ENCODE results near the gene PLXNA2.

PLXNA2 gene

DNA sequence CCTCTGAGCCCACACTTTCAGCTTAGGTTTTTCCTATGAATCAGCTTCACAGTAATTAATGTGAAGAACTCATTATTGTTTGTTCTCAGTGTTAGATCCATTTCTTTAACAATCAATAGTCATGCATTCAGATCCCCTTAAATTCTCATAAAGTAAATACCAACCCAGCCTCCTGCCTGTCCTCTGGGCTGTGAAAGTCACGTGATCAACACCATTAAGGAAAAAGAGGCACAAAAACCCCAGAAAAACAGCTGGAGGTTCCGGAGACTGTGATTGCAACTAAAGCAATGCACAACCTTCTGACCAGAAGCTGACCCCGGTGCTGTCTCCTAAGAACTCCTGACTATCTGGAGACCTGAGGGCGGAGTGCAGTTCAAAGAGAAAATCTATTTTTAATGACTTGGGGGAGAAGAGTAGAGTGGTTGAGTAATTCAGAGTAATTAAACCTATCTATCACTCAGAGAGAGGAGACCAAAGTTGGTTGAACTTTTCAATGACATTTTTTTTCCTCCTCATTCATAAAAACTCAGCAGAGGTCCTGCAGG, 132.5 kb downstream of the PLXNA2 start:
- no peak for DNase-seq

DNA sequence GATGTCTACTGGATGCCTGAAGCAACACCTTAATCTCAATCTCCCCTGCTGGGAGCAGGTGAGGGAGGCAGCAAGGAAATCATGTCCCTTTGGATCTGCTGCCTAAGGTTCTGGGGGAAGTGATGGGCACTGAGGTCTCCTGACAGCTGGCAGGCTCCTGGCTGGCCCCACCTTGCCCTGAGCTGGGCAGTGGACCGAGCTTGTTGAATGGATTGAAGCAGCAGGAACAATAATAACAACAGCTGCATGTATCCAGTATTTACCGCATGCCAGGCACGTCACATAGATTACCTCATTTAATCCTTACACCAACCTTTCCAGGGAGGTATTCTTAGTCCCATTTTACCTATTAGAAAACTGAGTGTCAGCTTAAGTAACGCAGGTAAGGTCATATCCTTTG, 133.9 kb downstream of the PLXNA2 start:
- DNase-seq = no peak

DNA sequence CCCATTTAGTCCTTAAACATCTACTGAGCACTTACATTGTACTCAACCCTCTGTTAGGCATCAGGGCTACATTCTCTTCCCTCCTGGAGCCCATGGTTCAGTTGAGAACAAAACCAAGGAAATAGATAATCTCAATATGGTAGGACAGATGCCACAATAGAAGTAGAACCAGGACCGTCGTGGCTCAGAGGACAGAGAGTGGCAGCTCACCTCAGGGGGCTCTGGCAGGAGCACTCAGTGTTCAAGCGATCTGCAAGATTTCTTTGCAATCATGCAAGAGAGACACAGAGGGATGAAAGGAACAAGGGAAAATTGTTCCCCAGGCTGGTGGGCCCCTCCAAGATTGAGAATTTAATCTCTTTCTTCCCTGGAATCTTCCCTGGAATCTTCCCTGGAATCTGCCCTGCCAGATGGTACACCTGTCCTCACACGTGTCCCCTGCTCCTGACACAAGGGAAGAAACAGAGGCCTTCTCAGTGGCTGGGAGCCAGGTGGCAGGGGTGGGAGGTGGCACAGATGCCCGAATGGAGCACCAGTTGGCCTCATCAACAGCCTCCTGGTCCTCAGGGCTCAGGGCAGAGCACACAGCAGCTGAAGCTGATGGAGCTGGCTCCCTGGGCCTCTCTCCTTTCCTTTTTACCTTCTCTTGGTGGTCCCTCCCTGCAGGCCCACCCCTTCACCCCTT, 135.4 kb downstream of the PLXNA2 start:
- DNase-seq = no peak

GRCh38 chr1:208108213-208108608, 136.0 kb downstream of the PLXNA2 start:
- DNase-seq = no peak

DNA sequence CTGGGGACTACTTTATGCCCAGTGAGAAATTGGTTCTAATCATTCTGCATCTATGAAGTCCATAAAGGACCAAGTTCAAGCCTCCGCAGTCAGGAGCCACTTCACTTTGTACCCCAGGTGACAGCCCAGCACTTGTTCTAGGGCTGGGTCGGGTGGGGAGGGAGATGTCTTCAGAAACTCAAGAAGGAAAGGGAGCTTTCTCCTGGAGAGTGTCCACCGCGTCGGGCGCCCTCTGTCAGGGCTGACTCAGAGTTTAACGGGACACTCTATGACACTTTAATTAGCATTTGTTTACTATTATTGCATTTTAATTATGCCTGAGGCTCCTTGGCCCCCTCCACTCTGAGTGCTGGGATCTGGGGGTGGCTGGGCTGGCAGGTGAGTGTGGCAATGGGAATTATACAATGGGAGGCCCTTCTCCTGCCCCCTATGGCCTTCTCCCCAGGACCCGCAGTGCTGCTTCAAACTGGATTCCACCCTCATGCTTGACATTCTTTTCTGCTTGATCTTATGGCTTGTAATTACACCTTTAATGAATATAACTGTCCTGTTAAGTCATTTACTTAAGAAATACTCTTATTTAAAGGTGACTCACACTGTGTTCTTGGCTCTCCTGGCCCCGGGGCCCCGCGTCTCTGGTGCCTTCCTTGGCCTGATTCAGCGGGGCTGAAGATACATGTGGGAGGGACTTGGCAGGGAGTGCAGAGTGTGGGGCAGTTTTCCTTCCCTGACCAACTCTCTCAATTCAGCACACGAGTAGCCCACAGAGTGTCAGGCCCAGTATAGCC, 136.6 kb downstream of the PLXNA2 start:
- peak; percentile 75 for DNase-seq

DNA sequence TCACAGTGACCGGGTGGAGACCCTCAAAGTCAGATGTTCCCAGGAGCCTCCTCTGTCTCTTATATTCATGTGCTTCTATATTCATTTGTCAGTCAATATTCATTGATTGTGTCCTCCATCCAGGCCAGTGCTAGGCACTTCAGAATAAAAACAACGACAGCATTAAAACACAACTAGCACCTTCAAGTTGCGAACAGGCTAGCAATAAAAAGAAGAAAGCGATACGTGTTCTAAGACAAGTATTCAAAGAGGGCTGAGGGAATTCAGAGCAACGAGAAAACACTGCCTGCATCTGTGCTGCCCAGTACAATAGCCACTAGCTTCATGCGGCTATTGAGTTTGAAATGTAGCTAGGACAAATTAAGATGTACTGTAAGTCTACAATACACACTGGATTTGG, 138.0 kb downstream of the PLXNA2 start:
- no peak for DNase-seq

GRCh38 chr1:208105756-208106155, 138.4 kb downstream of the PLXNA2 start:
- DNase-seq = no peak

DNA sequence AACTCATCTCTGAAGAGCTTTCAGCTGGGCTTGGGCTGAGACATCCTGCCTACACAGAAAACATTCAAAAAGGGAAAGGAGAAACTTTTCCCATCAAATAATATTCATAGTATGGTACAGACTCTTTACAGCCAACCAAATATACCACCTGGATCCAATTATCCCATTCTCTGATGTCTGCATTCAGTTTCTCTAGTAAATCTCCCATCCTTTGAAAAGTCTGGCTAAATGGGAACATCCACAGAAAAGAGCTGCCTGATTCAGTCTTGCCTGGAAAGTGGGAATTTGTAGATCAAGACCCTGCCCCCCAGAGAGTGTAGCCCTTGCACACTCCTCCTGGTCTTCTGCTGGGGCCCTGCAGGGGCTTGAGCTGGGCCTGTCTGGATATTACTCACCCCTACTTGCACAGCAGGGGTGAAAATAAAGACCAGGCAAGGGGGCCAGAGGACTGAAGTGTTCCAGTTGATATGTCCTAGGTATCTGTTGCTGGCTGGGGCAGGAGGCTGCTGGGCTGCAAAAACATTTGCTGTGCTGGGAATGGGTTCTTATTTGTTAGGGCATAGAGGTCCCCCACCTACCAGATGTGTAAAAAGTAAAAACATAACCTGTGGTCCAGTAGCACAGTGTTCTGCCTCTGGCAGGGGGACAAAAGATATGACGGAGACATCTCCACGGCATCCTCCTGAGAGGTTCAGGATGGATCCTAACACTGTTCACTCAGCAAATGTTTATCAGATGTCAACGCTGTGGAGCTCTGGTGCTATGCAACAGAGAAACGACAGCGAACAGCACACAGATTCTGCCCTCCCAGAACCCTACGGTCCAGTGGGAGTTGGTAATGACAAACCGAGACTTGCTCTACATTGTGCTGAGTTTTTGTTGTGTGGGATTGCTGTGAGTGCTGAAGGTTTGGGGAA, 140.3 kb downstream of the PLXNA2 start:
- DNase-seq = peak; percentile 55

- DNase-seq = peak; percentile 24
Observed at GRCh38 chr1:208101661-208102431, 142.3 kb downstream of the PLXNA2 start.

DNA sequence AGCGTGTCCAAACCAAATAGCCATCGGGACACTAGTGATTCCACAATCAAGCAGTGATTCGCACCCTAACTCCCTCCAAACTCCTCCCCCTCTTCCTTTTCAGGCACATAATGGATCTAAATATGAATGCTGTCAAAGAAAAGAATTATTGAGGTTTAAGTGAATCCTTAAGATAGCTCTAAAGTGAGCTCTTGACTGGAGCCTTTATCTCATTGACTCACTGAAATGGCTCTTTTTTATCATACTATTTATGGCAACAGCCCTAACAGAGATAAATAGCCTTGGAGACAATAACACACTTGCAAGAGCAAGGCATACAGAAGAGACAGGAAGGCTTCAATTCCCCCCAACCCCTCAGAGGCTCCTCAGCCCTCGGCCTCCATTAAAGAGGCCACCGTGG, 143.3 kb downstream of the PLXNA2 start:
- DNase-seq = peak; percentile 48

GRCh38 chr1:208100106-208100505, 144.1 kb downstream of the PLXNA2 start:
- no peak for DNase-seq

- no peak for DNase-seq
Observed at GRCh38 chr1:208098773-208099172, 145.4 kb downstream of the PLXNA2 start.

DNA sequence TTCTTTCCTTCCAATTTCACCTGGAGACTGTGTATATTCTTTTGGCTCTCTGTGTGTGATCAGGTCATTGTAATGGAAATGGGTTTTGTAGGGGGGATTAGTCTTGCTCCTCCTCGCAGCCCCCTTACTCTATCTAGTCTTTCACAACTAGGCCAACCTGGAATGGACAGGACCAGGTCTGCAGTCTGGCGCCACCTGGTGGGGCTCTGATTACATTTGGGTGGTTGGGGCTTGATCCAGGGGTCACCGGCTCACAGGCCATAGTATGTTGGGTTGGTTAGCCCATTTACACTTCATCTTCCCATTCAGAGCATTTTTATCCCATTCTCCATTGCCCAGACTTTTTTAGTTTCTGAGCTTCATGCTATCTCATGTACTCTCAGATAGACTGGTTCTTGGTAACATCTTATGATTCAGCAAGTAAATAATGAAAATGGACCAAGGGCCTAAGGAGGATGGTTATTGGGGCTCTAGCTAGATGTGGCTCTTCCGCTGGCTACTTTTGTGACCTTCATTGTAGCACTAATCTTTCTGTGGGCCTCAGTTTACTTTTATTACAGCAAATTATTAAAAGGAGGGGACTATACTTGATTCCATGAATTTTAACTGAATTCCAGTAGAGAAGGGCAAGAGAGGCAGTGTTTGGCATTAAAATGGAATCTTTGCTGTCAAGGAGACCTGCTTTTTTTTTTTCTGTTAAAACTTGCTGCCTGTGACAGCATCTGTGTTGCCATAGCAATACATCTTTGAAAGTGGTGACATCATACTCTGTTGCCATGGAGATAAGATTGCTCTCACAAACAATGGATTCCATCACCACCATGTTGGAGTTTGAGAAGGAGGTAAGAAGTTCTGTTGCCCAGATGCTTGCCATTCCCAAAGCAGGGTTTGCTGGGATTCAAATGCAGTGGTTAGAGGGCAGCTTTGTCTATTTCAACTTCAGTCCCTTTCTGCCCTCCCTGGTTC, 150.1 kb downstream of the PLXNA2 start:
- peak; percentile 46 for DNase-seq

DNA sequence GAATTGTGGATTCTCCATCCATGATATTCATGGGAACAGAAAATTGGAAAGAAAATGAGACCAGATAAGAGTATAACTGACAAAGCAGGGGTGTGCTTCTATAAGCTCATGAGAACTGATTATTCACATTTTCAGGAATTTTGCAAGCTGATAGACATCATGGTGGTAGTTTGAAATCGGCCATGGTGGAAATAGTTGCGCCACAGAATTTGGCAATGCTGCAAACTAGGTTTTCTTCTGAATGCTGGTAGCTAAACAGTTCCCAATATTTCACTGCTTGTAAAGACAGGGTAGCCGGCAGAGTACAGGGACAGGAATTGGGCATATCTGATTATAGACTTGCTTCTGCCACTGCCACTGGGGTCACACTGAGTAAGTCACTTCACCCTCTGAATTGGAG, 151.1 kb downstream of the PLXNA2 start:
- DNase-seq = no peak

GRCh38 chr1:208090388-208091301, 153.5 kb downstream of the PLXNA2 start:
- DNase-seq = peak; percentile 59

DNA sequence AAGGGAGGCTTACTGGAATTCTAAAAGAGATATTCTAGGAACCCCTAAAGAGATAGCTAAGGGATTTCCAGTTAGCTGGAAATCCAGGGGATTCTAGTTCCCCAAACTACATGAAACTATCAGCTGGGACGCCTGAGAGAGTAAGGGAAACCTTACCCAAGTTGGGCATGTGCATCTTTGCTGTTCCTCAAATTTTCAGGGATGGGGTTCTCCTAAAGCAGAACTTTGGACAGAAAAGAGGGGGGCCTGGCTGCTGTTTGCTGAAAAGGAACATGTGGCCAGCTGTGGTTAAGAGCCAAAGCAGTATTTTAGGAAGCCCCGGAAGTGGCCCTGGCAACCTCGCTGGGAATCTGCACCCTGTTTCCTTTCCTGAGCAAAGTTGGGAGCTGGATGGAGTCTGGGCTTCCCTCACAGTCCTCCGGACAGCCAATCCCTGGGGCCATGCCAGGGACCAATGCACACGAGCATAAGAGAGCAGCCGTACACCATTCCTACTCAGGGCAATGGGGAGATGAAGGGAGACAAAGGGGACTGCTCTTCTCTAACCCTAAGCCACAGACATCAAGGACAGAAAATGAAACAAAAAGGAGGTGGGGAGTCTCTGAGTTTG, 154.3 kb downstream of the PLXNA2 start:
- DNase-seq = peak; percentile 17

GRCh38 chr1:208089149-208089548, 155.0 kb downstream of the PLXNA2 start:
- DNase-seq = no peak

DNA sequence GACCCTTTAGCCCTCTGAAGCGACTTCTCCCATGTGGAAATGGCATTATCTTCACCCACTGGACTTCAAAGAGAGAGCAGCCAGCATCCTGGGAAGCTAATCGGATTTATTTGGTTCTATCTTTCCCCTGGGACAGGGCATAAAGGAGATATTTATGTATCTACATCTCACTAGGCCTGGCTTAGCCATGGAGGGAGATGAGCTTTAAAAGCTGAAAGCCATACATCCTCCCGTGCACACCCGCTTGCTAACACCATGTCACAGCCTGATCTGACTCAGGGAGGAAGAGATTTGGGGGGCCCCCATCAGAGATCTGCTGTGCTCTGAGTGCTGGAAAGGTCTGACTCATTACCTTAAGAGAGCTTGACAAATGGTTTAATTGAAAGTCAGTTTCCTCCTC, 155.9 kb downstream of the PLXNA2 start:
- peak; percentile 18 for DNase-seq
